A549 treated with CpdA at 1 μM for 4 hours (cell line): ENCODE data around the gene ZNF865. TPM values are rescaled to one million over a fixed set of nuclear protein-coding genes. Genes with fewer than 3 reads are reported as not detected.

Source experiments
- total RNA-seq: library from RNA; stranded (reverse); fragments of 200-300 nt; extraction: Qiagen RNA extraction; gene quantifications from 5 replicates; pipeline ENCODE4 v1.2.3, GENCODE V29; 2022; ENCODE audit warnings: low read depth

ZNF865 gene
- 7.9 to 14.8 TPM (median 13.3 TPM) in 5 replicates for total RNA-seq

DNA sequence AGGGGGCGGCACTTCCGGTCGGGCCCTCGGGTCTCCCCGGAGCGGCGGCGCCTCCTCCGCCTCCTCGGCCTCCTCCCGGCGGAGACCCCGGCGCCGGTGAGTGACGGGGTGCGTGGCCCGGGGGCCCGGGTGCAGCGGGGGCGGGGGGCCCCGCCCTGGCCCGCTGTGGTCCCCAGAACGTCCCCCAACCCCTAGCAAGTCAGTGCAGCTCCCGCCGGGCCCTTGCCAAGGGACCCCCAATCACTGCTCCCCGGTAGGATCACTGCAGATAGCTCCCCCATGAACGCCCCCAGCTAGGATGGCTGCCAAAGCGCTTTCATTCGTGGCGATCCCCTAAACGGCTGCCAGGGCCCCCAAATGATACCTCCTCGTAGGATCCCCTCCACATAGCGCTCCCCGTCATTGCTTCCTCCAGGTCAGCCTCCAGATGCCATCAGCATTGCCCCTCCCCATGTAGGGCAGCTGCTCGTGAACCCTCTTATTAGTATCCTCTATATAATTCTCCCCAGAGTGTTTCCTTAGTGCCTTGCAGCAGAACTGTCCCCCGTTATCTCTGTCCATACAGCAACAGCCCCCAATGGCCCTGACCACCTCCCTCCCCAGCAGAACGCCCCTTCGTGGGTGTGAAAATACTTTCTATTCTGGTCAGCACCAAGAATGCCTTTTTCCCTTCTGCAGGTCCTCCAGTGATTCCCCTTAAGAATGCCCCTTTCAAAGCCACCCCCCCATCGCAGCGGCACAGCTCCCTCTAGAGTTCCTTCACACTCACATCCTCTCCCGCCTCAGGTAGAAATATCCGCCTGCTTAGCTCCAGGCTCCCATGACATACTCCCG, at the start of gene ZNF865:
TSS of gene ZNF865 (plus strand) at position 11 of the 834 bp plus-strand sequence. CDS start 7,972 bp downstream, outside the sequence.

DNA sequence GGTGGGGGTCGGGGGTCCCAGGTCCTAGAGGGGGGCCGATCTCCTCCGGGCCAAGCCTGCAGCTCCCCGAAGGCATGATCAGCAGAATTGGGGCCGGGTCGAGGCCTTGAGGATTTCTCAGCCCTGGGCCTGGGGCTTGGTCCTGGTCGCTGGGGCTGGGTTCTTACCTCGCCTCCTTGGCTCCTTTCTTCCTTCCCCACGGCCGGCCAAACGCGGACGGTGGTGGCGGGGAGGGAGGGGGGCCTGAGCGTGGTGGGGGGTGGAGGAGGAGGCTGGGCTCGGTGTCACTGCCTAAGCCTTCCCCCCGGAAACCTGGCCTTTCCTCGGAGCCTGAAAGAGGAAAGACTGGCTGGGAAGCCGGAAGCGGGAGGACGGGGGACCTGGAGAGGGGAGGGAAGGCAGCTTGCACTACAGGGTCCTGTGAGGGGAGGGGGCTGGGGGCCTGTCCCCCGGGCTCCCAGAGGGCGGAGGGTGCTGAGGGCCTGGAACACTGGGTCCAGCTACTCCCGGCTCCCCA, 24.8 kb upstream of the ZNF865 start, which contains the start of gene ZNF579:
TSS of gene ZNF579 (minus strand) at position 221 of the 517 bp plus-strand sequence. CDS start 1,209 bp downstream, outside the sequence.

DNA sequence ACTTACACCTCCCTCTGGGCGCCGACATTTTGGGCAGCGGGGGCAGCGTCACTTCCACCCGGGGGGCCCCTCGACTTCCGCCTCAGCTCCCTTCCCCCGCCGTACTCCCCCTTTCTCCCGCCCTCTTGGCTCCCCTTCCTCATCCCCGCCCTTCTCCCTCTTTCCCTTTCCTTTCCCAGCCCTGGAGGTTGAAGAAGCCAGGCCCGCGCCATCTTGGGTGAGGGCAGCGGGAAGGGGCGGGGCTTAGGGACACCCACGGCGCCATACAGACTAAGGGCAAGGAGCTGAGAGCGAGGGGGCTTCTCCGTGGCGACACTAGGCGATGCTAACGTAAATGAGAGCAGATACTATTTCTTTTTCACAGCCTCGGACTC, 6.0 kb upstream of the ZNF865 start, which contains the start of gene FIZ1:
TSS of gene FIZ1 (minus strand) at position 50 of the 374 bp plus-strand sequence. CDS start 1,652 bp downstream, outside the sequence.

DNA sequence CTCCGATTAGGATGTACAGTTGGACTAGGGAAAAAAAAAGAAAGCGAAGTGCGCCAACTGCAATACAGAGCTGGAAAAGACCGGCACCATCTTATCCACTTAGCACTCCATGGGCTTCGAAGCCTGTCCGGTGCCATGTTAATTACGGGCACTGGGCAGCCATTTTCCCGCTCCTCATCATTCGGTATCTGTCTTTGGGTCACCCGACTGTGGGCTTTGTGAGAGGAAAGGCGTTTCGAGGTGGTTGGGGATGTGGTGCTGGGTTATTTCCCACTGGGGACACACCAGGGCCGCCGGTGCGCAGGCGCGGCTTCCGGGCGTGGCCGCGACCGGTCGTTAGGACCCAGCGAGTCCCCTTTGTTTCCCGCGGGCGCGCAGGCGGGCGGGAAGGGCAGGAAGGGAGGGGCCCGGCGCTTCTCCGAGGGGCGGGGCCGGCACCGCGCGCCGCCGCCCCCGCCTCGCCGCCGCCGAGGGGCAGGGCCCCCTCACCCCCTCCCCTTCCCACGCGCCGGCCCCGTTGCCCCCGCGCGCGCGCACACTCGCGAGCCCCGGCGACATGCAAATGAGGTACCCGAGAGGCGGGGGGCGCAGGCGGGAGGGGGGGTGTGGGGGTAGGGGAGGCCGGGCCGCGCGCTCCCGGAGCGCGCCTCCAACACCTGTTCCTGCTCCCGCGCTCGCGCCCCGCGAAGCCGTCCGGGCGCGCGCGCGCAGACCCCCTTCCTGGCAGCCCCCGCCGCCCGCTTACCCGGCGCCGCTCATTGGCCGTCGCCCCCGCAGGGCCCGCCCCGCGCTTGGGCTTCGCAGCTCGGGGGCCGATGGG, 5.4 kb upstream of the ZNF865 start, which contains the start of gene ZNF524:
TSS of gene ZNF524 (plus strand) at position 447 of the 820 bp plus-strand sequence. CDS start 1,825 bp downstream, outside the sequence.

DNA sequence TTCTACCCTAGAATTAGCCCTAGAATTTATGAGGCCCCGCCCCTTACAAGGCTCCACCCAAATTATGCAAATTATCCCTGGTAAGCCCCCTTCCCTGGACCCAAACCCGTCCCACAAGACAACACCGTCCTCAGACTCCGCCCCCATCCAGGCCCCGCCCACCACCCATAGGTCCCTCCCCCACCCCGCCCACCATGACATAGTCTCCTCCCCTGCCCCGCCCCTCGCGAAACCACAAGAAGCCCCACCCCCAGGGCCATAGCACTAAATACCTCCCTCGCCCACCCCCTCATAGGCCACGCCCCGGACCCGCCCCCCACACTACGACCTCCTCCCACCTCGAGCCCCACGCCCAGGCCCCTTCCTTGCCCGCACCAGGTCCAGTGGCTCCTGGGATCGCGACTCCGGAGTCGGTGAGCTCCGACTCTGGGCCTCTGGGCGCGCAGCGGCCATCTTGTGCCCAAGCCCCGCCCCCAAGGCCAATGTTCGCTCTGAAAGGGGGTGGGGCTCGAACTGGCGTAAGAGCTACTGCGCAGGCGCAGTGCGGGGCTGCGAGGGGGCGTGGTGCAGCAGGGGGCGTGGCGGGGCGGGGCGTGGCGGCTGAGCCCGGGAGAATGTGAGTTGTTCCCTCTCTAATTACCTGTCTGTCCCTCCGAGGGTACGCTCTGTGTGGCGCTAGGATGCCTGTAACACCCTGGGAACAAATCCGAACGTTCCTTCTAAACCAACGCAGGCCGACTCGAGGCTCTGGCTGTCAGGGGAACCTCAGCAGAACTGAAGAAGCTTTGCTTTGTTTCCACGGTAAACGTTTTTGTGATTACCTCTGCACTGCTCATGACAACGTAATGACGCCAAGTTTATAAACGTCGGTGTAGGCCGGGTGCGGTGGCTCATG, 18.9 kb downstream of the ZNF865 start, which contains the start of gene ZNF784:
TSS of gene ZNF784 (minus strand) at position 458 of the 895 bp plus-strand sequence. CDS start at position 453, 5 bp downstream.

DNA sequence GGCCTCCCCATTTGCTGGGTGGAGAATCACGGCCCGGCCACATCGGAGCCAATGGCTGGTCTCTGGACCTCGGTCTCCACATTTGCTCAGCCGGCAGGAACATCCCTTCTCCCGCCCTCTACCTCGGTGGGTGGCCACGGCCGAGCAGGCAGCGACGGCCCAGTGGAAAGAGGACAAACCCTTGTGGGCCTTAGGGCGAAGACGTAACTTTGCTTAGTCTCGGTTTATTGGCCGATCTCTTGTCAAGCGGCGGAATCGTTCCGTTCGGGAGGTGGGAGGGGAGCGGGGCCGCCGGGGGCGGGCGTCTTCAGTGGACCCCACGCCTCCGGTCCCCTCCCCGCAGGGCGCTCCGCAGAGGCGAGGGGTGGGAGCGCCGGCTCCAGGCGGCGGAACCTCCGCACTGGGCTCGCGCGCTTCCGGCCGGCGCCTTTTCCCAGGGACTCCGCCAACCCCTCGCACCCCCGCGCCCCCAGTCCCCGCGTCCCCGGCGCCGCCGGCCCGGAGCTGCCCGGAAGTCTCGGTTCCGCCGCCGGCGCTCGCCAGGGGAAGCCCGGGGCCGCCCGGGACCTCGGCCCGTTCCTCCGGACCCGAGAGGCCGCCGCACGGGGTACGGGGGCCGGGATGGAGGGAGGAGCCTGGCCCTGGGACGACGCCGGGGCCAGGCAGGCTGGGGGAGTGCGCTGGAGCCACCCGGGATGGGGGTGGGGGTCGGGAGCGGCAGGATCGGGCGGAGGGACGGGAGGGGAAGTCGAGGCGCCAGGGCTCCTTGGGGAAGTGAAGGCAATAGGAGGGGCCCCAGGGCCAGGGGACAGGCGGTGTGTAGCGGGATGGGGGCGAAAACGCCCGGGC, 35.4 kb downstream of the ZNF865 start, which contains the start of gene ZNF580:
TSS of gene ZNF580 (plus strand) at position 426 of the 849 bp plus-strand sequence. CDS start 1,507 bp downstream, outside the sequence.

DNA sequence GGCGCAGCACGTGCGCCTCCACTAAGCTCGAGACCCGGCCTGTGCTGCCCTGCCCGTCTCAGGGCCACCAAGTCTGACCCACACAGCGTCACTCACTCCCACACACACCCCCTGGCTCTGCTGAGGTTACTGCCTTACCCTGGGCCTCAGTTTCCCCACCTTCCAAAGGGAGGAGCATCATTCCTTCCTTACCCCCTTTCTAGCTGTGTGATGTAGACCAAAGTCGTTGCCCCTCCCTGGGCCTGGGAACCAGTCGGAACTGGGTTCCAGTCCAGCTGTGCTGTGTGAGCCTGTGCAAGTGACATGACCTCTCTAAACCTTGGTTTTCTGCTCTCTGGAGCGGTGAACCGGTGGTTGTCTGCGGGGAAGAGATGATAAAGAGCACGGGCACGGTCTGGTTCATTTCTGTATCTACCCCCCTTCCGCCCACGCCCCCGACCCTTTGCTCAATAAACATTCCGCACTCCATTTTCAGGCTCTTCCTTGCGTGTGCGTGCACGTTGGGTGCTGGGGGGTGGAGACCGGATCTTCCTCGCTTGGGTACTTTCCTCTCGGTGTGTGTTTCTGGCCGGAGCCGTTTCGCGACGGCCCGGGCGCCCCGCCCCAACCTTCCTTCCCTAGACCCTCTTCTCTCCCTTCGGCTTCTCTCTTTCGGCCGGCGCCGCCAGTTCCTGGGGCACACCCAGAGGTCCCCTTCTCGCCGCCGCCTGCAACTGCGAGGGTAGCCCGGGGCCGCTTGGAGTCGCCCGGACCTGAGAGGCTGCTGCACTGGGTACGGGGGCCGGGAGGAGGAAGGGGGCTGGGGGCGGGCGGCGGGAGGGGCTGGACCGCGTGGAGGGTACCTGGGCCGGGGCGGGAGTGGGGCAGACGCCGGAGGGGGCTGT, 37.8 kb downstream of the ZNF865 start, which contains the start of gene ZNF581:
TSS of gene ZNF581 (plus strand) at position 647 of the 884 bp plus-strand sequence. CDS start 923 bp downstream, outside the sequence.

DNA sequence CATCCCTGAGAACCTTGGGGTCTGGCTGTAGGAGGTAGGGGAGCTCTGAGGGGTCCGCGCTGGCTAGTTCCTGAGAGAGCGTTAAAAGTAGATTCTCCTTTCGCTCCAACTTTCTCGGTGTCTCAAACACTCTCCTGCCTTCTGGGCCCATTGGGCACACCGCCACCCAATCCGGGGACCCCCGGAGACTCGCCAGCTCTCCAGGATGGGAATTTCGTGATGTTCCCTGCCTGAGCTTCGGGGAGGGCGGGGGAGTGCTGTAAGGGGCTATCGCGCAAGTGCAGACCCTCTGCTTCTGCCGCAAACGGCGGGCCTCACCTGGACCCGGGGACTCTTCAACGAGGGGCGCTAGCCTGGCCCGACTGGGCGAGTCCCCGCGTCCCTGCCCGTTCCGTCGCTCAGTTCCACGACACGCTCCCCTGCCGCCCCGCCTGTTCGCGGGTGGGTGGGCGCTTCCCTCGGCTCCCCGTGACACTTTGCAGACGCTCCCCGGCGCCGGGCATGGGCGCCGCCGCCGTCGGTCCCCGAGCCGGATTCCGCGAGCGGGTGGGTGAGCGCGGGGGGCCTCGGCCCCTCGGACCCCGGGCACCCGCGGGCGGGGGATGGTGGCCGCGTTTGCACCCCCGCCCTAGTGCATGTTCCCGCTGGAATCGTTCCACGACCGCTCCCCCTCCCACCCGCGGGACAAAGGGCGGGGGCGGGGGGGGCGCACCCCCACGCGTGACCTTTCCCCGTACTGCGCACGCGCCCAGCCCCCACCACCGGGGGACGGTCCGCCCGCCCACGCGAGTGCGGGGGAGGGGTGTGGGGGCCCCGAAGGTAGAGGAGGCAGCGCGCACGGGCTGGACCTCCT, 42.5 kb downstream of the ZNF865 start, which contains the start of gene CCDC106:
TSS of gene CCDC106 (plus strand) at position 481 of the 853 bp plus-strand sequence. CDS start 835 bp downstream, outside the sequence.

DNA sequence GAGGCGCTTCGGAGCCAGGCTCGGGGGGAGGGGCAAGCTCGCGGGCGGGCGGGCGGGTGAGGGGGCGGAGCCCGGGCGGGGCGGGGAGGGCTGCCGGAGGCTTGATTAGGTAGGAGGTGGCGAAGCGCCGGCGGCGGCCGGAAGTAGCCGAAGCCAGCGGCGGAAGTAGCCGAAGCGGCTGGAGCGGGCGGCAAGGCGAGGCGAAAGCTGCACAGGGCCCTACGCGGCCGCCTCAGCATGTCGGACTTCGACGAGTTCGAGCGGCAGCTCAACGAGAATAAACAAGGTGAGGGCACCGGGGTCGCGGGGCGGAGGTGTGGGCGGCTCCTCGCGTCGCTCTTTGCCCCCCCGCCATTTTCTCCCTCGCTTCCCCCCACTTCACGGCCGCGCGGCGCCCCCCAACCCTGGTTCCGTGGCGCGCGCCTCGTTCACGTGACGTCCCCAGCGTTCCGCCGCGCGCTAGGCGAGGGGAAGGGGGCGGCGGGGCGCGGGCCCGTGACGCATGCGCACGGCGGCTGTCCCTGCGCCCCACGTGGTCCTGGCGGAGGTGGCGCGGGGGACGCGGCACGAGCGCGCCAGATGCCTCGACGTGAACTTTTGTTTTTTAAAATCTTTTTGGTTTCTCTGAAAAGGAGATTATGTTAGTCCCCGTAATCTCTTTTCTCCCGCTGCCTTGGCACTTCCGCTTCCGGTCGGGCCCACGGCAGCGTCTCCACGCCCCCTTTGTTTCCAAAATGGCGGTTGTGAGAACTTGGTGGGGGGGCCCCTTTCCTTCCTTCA, 49.6 kb downstream of the ZNF865 start, which contains the start of gene U2AF2:
TSS of gene U2AF2 (plus strand) at position 168 of the 780 bp plus-strand sequence. CDS start at position 238, 70 bp downstream.

Other genes with a start within 250 kb of the ZNF865 start
- 0.10 to 0.25 TPM (median 0.17 TPM) in 4 of 5 replicates, not detected in the other for gene GARIN5B, start 242.4 kb upstream of the ZNF865 start, total RNA-seq
- 79.7 to 115 TPM (median 99.1 TPM) in 5 replicates for gene IL11, start 235.2 kb upstream of the ZNF865 start, total RNA-seq
- gene TMEM190, start 228.8 kb upstream of the ZNF865 start, total RNA-seq = 1.6 to 2.7 TPM (median 1.8 TPM) in 5 replicates
- gene TMEM238, start 221.4 kb upstream of the ZNF865 start, total RNA-seq = 1.9 to 9.5 TPM (median 8.1 TPM) in 5 replicates
- 2,575 to 3,038 TPM (median 2,861 TPM) in 5 replicates for gene RPL28, start 219.7 kb upstream of the ZNF865 start, total RNA-seq
- gene UBE2S, start 197.9 kb upstream of the ZNF865 start, total RNA-seq = 280 to 580 TPM (median 470 TPM) in 5 replicates
- gene SHISA7, start 162.3 kb upstream of the ZNF865 start, total RNA-seq = not detected in 5 replicates
- 56.5 to 68.3 TPM (median 61.0 TPM) in 5 replicates for gene ISOC2, start 144.0 kb upstream of the ZNF865 start, total RNA-seq
- not detected in 5 replicates for gene C19orf85, start 140.9 kb upstream of the ZNF865 start, total RNA-seq
- gene ZNF628, start 129.0 kb upstream of the ZNF865 start, total RNA-seq = 4.3 to 9.6 TPM (median 8.8 TPM) in 5 replicates
- 40.9 to 61.3 TPM (median 58.0 TPM) in 5 replicates for gene NAT14, start 120.5 kb upstream of the ZNF865 start, total RNA-seq
- 0.38 to 1.5 TPM (median 0.61 TPM) in 5 replicates for gene SSC5D, start 117.2 kb upstream of the ZNF865 start, total RNA-seq
- 1.8 to 3.1 TPM (median 2.5 TPM) in 5 replicates for gene SBK2, start 68.5 kb upstream of the ZNF865 start, total RNA-seq
- gene SBK3, start 60.1 kb upstream of the ZNF865 start, total RNA-seq = 1.8 to 2.7 TPM (median 2.3 TPM) in 5 replicates
- 16.1 to 35.4 TPM (median 25.5 TPM) in 5 replicates for gene ZNF579, start 24.8 kb upstream of the ZNF865 start, total RNA-seq
- 17.5 to 27.0 TPM (median 25.5 TPM) in 5 replicates for gene FIZ1, start 6.1 kb upstream of the ZNF865 start, total RNA-seq
- gene ZNF524, start 5.4 kb upstream of the ZNF865 start, total RNA-seq = 14.0 to 19.4 TPM (median 18.4 TPM) in 5 replicates
- gene ZNF784, start 18.9 kb downstream of the ZNF865 start, total RNA-seq = 5.4 to 6.6 TPM (median 6.3 TPM) in 5 replicates
- gene ZNF580, start 35.4 kb downstream of the ZNF865 start, total RNA-seq = 26.5 to 52.4 TPM (median 49.1 TPM) in 5 replicates
- 37.0 to 52.7 TPM (median 49.4 TPM) in 5 replicates for gene ZNF581, start 38.0 kb downstream of the ZNF865 start, total RNA-seq
- 12.2 to 19.1 TPM (median 18.1 TPM) in 5 replicates for gene CCDC106, start 42.6 kb downstream of the ZNF865 start, total RNA-seq
- gene U2AF2, start 49.4 kb downstream of the ZNF865 start, total RNA-seq = 266 to 326 TPM (median 309 TPM) in 5 replicates
- gene EPN1, start 69.6 kb downstream of the ZNF865 start, total RNA-seq = 126 to 209 TPM (median 205 TPM) in 5 replicates
- not detected in 5 replicates for gene NLRP9, start 132.8 kb downstream of the ZNF865 start, total RNA-seq
- gene RFPL4A, start 153.4 kb downstream of the ZNF865 start, total RNA-seq = 0.37 to 0.58 TPM (median 0.42 TPM) in 5 replicates
- not detected in 5 replicates for gene RFPL4AL1, start 163.5 kb downstream of the ZNF865 start, total RNA-seq
- 0.01 to 0.06 TPM (median 0.06 TPM) in 3 of 5 replicates, not detected in the others for gene NLRP11, start 226.4 kb downstream of the ZNF865 start, total RNA-seq
- gene NLRP4, start 230.9 kb downstream of the ZNF865 start, total RNA-seq = not detected in 5 replicates